Adipocyte (in vitro differentiated cells): ENCODE results near the gene TTC22.

ENCODE experiments used
- DNase-seq: peaks from one replicate; pipeline ENCODE4 v3.0.0-alpha.2; 2015; ENCODE audit warnings: low read depth
- H3K27me3 ChIP-seq: replicated peaks from 2 replicates; pipeline ENCODE4 v1.7.0; 2013; ENCODE audit warnings: mild to moderate bottlenecking, low read length, moderate library complexity; ENCODE audit not compliant: control insufficient read depth, insufficient read depth
- H3K36me3 ChIP-seq: 2 replicates; pipeline ENCODE4 v1.7.0; 2013; ENCODE audit warnings: low read length, mild to moderate bottlenecking, moderate library complexity; ENCODE audit not compliant: control insufficient read depth, insufficient read depth, severe bottlenecking
- H3K4me1 ChIP-seq: 2 replicates; pipeline ENCODE4 v1.7.0; 2013; ENCODE audit warnings: mild to moderate bottlenecking, low read length, moderate library complexity; ENCODE audit not compliant: control insufficient read depth, insufficient read depth
- H3K4me3 ChIP-seq: 2 replicates; pipeline ENCODE4 v1.7.0; 2013; ENCODE audit warnings: mild to moderate bottlenecking, low read length, moderate library complexity
- H3K9ac ChIP-seq: 2 replicates; pipeline ENCODE4 v1.7.0; 2013; ENCODE audit warnings: mild to moderate bottlenecking, low read length, moderate library complexity
- H3K9me3 ChIP-seq: 2 replicates; pipeline ENCODE4 v1.7.0; 2013; ENCODE audit warnings: mild to moderate bottlenecking, low read length, moderate library complexity; ENCODE audit not compliant: control insufficient read depth

TTC22 gene

GRCh38 chr1:54805466-54805865 lies 4.3 kb upstream of the TTC22 start:
- peaks cover 18% of the 10 kb centered on the region for H3K4me1 ChIP-seq
- H3K4me3 ChIP-seq, result no peak overlapping the region
- H3K9ac ChIP-seq, result no peak overlapping the region
- H3K9me3 ChIP-seq, result no peaks in the 10 kb centered on the region
- no peaks in the 10 kb centered on the region for H3K36me3 ChIP-seq
- DNase-seq, result no peak
- H3K27me3 ChIP-seq, result peaks cover 11% of the 10 kb centered on the region

GRCh38 chr1:54804471-54805132 lies 3.5 kb upstream of the TTC22 start:
- no peak overlapping the region for H3K9ac ChIP-seq
- H3K4me3 ChIP-seq, result no peak overlapping the region
- no peaks in the 10 kb centered on the region for H3K36me3 ChIP-seq
- peaks cover 18% of the 10 kb centered on the region for H3K4me1 ChIP-seq
- no peaks in the 10 kb centered on the region for H3K9me3 ChIP-seq
- DNase-seq, result no peak
- H3K27me3 ChIP-seq, result peaks cover 18% of the 10 kb centered on the region

- Histone ChIP-seq H3K4me3 (no peak overlapping the region), H3K27me3 (peaks cover 21% of the 10 kb centered on the region), H3K9ac (no peak overlapping the region), H3K4me1 (peaks cover 18% of the 10 kb centered on the region), H3K36me3 (no peaks in the 10 kb centered on the region), H3K9me3 (no peaks in the 10 kb centered on the region)
- DNase-seq, result no peak
Measured at GRCh38 chr1:54803761-54804470, 2.8 kb upstream of the TTC22 start.

GRCh38 chr1:54800041-54800898 lies 853 bp downstream of the TTC22 start:
- Histone ChIP-seq H3K36me3 (no peaks in the 10 kb centered on the region), H3K27me3 (peaks cover 21% of the 10 kb centered on the region), H3K4me3 (no peak overlapping the region), H3K4me1 (peaks cover 19% of the 10 kb centered on the region), H3K9me3 (no peaks in the 10 kb centered on the region), H3K9ac (no peak overlapping the region)
- no peak for DNase-seq

- peaks cover 21% of the 10 kb centered on the region for H3K27me3 ChIP-seq
- H3K9ac ChIP-seq, result no peak overlapping the region
- no peaks in the 10 kb centered on the region for H3K9me3 ChIP-seq
- peaks cover 23% of the 10 kb centered on the region for H3K4me1 ChIP-seq
- peak; percentile 22 for DNase-seq
- H3K4me3 ChIP-seq, result no peak overlapping the region
- H3K36me3 ChIP-seq, result no peaks in the 10 kb centered on the region
Measured at GRCh38 chr1:54798769-54799641, 2.1 kb downstream of the TTC22 start.

- no peak overlapping the region for H3K4me3 ChIP-seq
- no peaks in the 10 kb centered on the region for H3K36me3 ChIP-seq
- H3K9me3 ChIP-seq, result no peaks in the 10 kb centered on the region
- peaks cover 21% of the 10 kb centered on the region for H3K27me3 ChIP-seq
- peaks cover 20% of the 10 kb centered on the region for H3K4me1 ChIP-seq
- no peak for DNase-seq
- no peak overlapping the region for H3K9ac ChIP-seq
Measured at GRCh38 chr1:54798206-54798605, 2.9 kb downstream of the TTC22 start.

- no peaks in the 10 kb centered on the region for H3K36me3 ChIP-seq
- no peak for DNase-seq
- H3K9me3 ChIP-seq, result peaks cover 4% of the 10 kb centered on the region
Measured at GRCh38 chr1:54796902-54797301, 4.2 kb downstream of the TTC22 start.

GRCh38 chr1:54795841-54796468 lies 5.2 kb downstream of the TTC22 start:
- Histone ChIP-seq H3K9ac (no peak overlapping the region), H3K36me3 (no peaks in the 10 kb centered on the region), H3K27me3 (peaks cover 11% of the 10 kb centered on the region), H3K9me3 (peaks cover 7% of the 10 kb centered on the region), H3K4me3 (no peak overlapping the region), H3K4me1 (peaks cover 16% of the 10 kb centered on the region)
- no peak for DNase-seq

More at GRCh38 chr1:54796902-54797301, 4.2 kb downstream of the TTC22 start:
- H3K9ac ChIP-seq, result no peak overlapping the region
- H3K4me1 ChIP-seq, result peaks cover 20% of the 10 kb centered on the region
- peaks cover 21% of the 10 kb centered on the region for H3K27me3 ChIP-seq
- no peak overlapping the region for H3K4me3 ChIP-seq

GRCh38 chr1:54795356-54795665 lies 5.8 kb downstream of the TTC22 start:
- Histone ChIP-seq H3K9me3 (peaks cover 7% of the 10 kb centered on the region), H3K4me3 (no peak overlapping the region), H3K36me3 (no peaks in the 10 kb centered on the region), H3K9ac (no peak overlapping the region), H3K4me1 (peaks cover 16% of the 10 kb centered on the region), H3K27me3 (peaks cover 14% of the 10 kb centered on the region)
- no peak for DNase-seq

- Histone ChIP-seq H3K27me3 (peaks cover 14% of the 10 kb centered on the region), H3K36me3 (no peaks in the 10 kb centered on the region)
- DNase-seq, result peak; percentile 18
Measured at GRCh38 chr1:54794451-54795355, 6.4 kb downstream of the TTC22 start.

More at GRCh38 chr1:54794451-54795355, 6.4 kb downstream of the TTC22 start:
- Histone ChIP-seq H3K9me3 (peaks cover 7% of the 10 kb centered on the region), H3K4me1 (peaks cover 16% of the 10 kb centered on the region), H3K9ac (no peak overlapping the region), H3K4me3 (no peak overlapping the region)
